DOHH2 (cell line): ENCODE data around the gene PRKCZ.

Source experiments
- EZH2phosphoT487 ChIP-seq: fragments of 200-600 bp; sonication (generic); IDR thresholded peaks from 2 replicates; pipeline ENCODE4 v1.6.1; 2017; ENCODE audit warnings: borderline replicate concordance, mild to moderate bottlenecking, antibody characterized with exemption, low read length, moderate library complexity, mixed read lengths
- TF ChIP-seq, protein P1 (sequence below): fragments of 200-600 bp; sonication (generic); IDR thresholded peaks from one replicate; pipeline ENCODE4 v1.5.1; 2014; ENCODE audit warnings: antibody characterized with exemption, mild to moderate bottlenecking, low read depth, low read length; ENCODE audit not compliant: poor library complexity, severe bottlenecking

DNA sequence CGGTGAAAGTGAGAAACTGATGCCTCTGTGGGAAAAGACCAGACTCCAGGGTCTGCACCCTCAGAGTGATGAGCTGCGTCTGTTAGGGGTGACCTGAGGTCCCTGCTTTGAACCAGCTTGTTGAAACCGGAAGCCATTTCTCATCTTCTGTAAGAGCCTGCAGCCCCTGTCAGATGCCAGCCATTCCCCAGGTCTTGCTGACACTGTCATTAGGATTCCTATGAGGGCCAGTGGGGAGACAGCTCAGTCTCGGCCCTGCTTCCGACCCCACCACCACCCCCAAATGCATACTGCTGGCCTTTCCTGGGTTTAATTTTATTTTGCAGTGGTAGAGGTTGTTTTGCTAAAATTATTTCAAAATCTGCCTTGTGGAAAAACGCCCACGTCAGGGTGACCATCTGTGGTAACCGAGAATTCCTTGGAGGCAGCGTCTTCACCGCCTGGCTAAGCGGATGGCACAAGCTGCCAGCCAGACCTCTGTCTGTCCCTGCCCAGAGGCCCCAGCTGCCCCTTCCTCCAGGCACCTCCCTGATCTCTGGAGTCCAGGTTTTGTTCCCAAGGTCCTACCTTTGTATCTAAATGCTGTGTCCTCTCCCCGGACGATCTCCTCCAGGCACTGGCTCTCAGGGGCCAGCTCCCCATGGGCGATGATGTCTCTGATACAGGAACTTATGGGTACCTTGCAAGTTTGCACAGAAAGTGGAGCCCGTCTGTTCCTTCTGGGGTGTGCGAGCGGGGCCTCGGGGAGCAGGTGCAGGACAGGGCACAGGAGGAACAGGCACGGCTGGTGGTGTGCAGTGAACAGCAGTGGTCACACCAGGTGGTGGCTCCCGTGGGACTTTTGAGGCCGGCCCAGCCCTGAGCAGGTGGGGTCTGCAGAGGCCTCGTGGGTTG lies 49.9 kb downstream of the PRKCZ start:
- TF ChIP-seq, protein P1, sequence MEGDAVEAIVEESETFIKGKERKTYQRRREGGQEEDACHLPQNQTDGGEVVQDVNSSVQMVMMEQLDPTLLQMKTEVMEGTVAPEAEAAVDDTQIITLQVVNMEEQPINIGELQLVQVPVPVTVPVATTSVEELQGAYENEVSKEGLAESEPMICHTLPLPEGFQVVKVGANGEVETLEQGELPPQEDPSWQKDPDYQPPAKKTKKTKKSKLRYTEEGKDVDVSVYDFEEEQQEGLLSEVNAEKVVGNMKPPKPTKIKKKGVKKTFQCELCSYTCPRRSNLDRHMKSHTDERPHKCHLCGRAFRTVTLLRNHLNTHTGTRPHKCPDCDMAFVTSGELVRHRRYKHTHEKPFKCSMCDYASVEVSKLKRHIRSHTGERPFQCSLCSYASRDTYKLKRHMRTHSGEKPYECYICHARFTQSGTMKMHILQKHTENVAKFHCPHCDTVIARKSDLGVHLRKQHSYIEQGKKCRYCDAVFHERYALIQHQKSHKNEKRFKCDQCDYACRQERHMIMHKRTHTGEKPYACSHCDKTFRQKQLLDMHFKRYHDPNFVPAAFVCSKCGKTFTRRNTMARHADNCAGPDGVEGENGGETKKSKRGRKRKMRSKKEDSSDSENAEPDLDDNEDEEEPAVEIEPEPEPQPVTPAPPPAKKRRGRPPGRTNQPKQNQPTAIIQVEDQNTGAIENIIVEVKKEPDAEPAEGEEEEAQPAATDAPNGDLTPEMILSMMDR = no peak
- TF ChIP-seq EZH2phosphoT487 = no peak
